Activated naive CD4-positive, alpha-beta T cell treated with anti-CD3 and anti-CD28 coated beads for 36 hours (primary cell): ENCODE results near the gene NLGN2. TPM values are rescaled to one million over a fixed set of nuclear protein-coding genes. Genes with fewer than 3 reads are reported as not detected.

Experiments used
- CTCF ChIA-PET: fragments of 350-600 bp; sonication (Branson Sonifier 250); formaldehyde crosslinking; loops from one replicate; lab custom pipeline; 2021; ENCODE audit warnings: antibody characterized with exemption; lab: Charles Lee
- DNase-seq: peaks from one replicate; pipeline ENCODE4 v3.0.0-alpha.2; 2020
- H3K27ac Mint-ChIP-seq: one replicate; pipeline ENCODE4 v1.8.0; 2021; ENCODE audit warnings: mild to moderate bottlenecking, mixed read lengths
- H3K27me3 Mint-ChIP-seq: one replicate; pipeline ENCODE4 v1.8.0; 2021; ENCODE audit warnings: low read depth, mixed read lengths
- H3K36me3 Mint-ChIP-seq: one replicate; pipeline ENCODE4 v1.8.0; 2021; ENCODE audit warnings: low read depth, mixed read lengths
- H3K4me1 Mint-ChIP-seq: one replicate; pipeline ENCODE4 v1.8.0; 2021; ENCODE audit warnings: low read depth, mixed read lengths
- H3K4me3 Mint-ChIP-seq: one replicate; pipeline ENCODE4 v1.8.0; 2021; ENCODE audit warnings: mild to moderate bottlenecking, moderate library complexity, mixed read lengths
- H3K9me3 Mint-ChIP-seq: one replicate; pipeline ENCODE4 v1.8.0; 2021; ENCODE audit warnings: mixed read lengths
- intact Hi-C: fragments of 100-400 bp; cut with micrococcal nuclease; formaldehyde crosslinking; loops from one replicate; pipeline ENCODE4 v1.15.1; 2023
- total RNA-seq, 2 experiments: library from RNA; stranded (reverse); gene quantifications; one replicate each; pipeline ENCODE4 v1.2.3, GENCODE V29; 2021

The NLGN2 gene
- total RNA-seq, 2 experiments from 2014 or later = 7.7 to 8.9 TPM

DNA sequence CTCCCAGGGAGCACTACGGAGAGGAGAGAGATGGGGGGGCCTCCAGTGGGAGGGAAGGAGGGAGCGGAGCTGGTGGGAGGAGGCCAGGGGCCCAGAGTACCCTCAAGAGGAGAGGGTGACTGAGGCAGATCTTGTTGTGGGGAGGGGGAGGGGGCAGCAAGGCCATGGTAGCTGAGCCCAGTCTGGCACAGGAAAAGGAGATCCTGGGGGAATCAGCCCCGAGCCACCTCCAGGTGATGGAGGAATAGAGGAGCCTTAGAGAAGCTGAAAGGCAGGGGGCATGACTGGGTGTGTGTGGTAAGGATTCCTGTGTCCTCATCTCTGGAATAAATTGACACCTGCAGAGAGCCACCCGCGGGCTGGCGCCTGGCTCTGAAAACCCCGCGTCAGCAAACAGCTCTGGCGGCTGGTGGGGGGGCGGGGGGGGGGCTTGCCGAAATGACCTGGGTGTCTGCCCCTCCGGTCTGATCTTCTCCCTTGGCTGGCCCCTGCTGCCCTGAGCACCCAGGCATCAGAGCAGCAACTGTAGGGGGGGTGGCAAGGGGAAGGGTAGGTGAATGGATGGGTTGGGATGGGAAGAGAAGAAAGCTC is 1.3 kb upstream of the NLGN2 start:
- peaks cover 2% of the 10 kb centered on the region for H3K27me3 Mint-ChIP-seq
- DNase-seq = no peak
- H3K9me3 Mint-ChIP-seq = no peaks in the 10 kb centered on the region
- peaks cover 4% of the 10 kb centered on the region for H3K36me3 Mint-ChIP-seq
- peak overlapping the region; percentile 72 for H3K4me3 Mint-ChIP-seq
- H3K4me1 Mint-ChIP-seq = peaks cover 19% of the 10 kb centered on the region
- H3K27ac Mint-ChIP-seq = peak overlapping the region; percentile 12
- CTCF ChIA-PET = interaction anchor here (1.1 kb wide), 1 partner anchor 51 kb away, joined by 3 read pairs; the partner anchor contains the start of gene TMEM95
- intact Hi-C loops = no loop called here

DNA sequence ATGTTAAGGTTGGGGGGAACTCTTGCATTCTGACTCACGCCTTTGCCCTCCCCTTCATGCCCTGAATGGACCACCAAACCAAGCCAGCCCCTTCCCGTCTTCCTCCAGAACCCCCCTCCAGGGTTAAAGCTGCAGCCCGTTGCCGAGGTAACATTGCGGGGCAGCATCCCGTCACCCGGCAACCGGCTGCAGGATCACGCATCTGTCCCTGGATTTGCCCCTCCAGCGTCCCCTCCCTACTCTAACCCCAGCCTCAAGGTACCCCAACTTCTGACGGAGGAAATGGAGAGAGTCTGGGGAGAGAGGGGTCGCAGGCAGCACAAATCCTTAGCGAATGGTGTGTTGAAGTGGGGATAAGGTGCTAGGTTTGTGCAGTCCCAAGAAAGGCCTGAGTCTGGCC is 563 bp upstream of the NLGN2 start:
- CTCF ChIA-PET = interaction anchor here (1.1 kb wide), 1 partner anchor 52 kb away, joined by 3 read pairs; the partner anchor contains the start of gene TMEM95
- H3K9me3 Mint-ChIP-seq = no peaks in the 10 kb centered on the region
- no peak overlapping the region for H3K27ac Mint-ChIP-seq
- H3K36me3 Mint-ChIP-seq = no peaks in the 10 kb centered on the region
- DNase-seq = no peak
- H3K4me1 Mint-ChIP-seq = peaks cover 19% of the 10 kb centered on the region
- intact Hi-C loops = no loop called here
- peaks cover 2% of the 10 kb centered on the region for H3K27me3 Mint-ChIP-seq
- no peak overlapping the region for H3K4me3 Mint-ChIP-seq

GRCh38 chr17:7408252-7408727 is 645 bp downstream of the NLGN2 start:
- Mint-ChIP-seq H3K27me3 (peaks cover 2% of the 10 kb centered on the region), H3K27ac (no peak overlapping the region), H3K4me3 (no peak overlapping the region), H3K36me3 (no peaks in the 10 kb centered on the region), H3K9me3 (no peaks in the 10 kb centered on the region), H3K4me1 (peaks cover 13% of the 10 kb centered on the region)
- intact Hi-C loops = no loop called here
- peak; percentile 41 for DNase-seq
- CTCF ChIA-PET = no interaction called here

- intact Hi-C loops = no loop called here
- Mint-ChIP-seq H3K4me1 (peaks cover 13% of the 10 kb centered on the region), H3K9me3 (no peaks in the 10 kb centered on the region), H3K4me3 (peak overlapping the region; percentile 13), H3K27me3 (peaks cover 2% of the 10 kb centered on the region), H3K27ac (no peak overlapping the region), H3K36me3 (no peaks in the 10 kb centered on the region)
- CTCF ChIA-PET = interaction anchor here (0.6 kb wide), 1 partner anchor 28 kb away, joined by 3 read pairs; no protein-coding TSS in a partner anchor
- DNase-seq = no peak
Measured at GRCh38 chr17:7408863-7409262, 1.2 kb downstream of the NLGN2 start.

DNA sequence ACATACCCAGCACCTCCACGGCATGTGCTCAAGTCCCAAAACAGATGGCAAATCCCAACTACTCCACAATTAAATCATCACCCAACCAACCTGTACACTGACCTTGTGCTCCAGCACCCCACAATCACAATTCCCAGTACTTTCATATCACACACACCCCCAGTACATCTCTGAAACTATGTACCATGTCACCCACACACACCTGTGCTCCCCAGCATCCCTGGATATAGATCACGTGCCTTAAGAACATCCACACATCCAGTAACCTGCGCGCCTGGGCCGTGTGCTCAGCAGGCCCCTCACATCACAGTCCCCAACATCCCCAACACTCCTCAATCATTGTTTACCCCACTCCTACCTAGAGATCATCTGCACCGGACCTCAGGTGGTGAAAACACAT is 2.1 kb downstream of the NLGN2 start:
- H3K36me3 Mint-ChIP-seq = no peaks in the 10 kb centered on the region
- H3K9me3 Mint-ChIP-seq = no peaks in the 10 kb centered on the region
- no peak overlapping the region for H3K27ac Mint-ChIP-seq
- peaks cover 2% of the 10 kb centered on the region for H3K27me3 Mint-ChIP-seq
- H3K4me3 Mint-ChIP-seq = no peak overlapping the region
- CTCF ChIA-PET = interaction anchor here (0.6 kb wide), 1 partner anchor 27 kb away, joined by 3 read pairs; no protein-coding TSS in a partner anchor
- H3K4me1 Mint-ChIP-seq = peaks cover 13% of the 10 kb centered on the region
- no peak for DNase-seq
- intact Hi-C loops = no loop called here

DNA sequence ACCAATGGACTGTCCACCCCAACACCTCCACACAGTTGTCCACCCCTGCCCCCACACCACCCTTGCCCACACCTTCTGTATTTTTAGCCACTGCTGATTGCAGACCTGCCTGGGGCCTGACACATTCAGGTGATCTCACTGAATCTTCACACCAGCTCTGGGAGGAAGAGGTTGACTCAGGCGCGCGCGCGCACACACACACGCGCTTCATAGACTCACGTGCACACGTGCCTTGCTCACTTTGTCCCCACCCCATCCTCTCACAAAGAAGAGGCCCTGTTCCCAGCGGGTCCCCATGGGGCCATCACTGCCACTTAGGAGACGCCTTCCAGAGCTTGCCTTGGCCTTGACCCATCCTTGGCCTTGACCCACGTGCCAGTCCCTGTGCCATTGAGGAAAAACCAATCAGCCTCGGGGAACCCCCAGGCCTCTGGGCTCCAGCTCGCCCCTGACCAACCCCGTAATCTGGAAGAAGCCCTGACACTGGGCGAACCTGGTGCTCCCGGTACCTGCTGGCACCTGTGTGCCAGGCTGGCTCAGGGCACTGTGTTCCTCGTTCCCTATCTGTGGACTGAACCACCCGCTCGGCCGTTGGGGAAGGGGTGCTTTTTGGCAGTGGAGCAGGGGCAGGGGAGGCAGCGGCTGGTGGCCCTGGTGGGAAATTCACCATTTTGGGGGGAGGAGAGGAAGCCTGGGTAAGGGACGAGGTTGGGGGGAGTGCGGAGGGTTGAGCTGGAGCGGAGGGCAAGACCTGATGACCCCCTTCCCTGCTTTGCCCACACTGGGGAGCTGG is 3.2 kb downstream of the NLGN2 start:
- Mint-ChIP-seq H3K36me3 (no peaks in the 10 kb centered on the region), H3K27ac (no peak overlapping the region), H3K27me3 (peaks cover 2% of the 10 kb centered on the region), H3K4me1 (peaks cover 9% of the 10 kb centered on the region), H3K9me3 (no peaks in the 10 kb centered on the region), H3K4me3 (no peak overlapping the region)
- CTCF ChIA-PET = no interaction called here
- no peak for DNase-seq
- intact Hi-C loops = no loop called here

DNA sequence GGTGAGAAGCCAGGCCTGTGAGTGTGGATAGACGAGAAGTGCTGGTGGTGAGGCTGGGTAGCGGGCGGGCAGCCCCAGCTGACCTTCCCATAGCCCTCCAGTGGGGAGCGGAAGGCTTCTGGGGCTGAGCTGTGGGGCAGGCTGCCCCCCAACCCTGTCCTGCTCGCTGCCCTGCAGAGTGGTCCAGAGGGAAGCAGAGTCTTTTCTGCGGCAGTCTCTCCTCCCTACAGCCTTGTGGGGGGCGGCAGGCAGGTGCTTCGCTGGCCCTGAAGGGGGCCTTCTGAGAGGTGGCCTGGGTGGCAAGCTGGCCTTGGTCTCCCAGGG is 3.7 kb downstream of the NLGN2 start:
- no peak for DNase-seq
- Mint-ChIP-seq H3K36me3 (no peaks in the 10 kb centered on the region), H3K27ac (no peak overlapping the region), H3K27me3 (no peaks in the 10 kb centered on the region), H3K9me3 (no peaks in the 10 kb centered on the region), H3K4me1 (peaks cover 5% of the 10 kb centered on the region), H3K4me3 (no peak overlapping the region)
- CTCF ChIA-PET = no interaction called here
- intact Hi-C loops = no loop called here

GRCh38 chr17:7413346-7413985 is 5.8 kb downstream of the NLGN2 start:
- CTCF ChIA-PET = interaction anchor here (1.4 kb wide), 1 partner anchor 23 kb away, joined by 4 read pairs; no protein-coding TSS in a partner anchor
- H3K27me3 Mint-ChIP-seq = no peaks in the 10 kb centered on the region

GRCh38 chr17:7414837-7415236 is 7.2 kb downstream of the NLGN2 start:
- H3K4me3 Mint-ChIP-seq = no peak overlapping the region
- no peak overlapping the region for H3K27ac Mint-ChIP-seq
- intact Hi-C loops = no loop called here
- DNase-seq = no peak
- no peaks in the 10 kb centered on the region for H3K27me3 Mint-ChIP-seq
- CTCF ChIA-PET = no interaction called here
- no peaks in the 10 kb centered on the region for H3K4me1 Mint-ChIP-seq
- H3K36me3 Mint-ChIP-seq = no peaks in the 10 kb centered on the region
- no peaks in the 10 kb centered on the region for H3K9me3 Mint-ChIP-seq

More at GRCh38 chr17:7413346-7413985, 5.8 kb downstream of the NLGN2 start:
- Mint-ChIP-seq H3K9me3 (no peaks in the 10 kb centered on the region), H3K4me1 (no peaks in the 10 kb centered on the region), H3K27ac (no peak overlapping the region), H3K4me3 (no peak overlapping the region), H3K36me3 (no peaks in the 10 kb centered on the region)
- intact Hi-C loops = no loop called here
- DNase-seq = no peak

GRCh38 chr17:7415784-7416183 is 8.1 kb downstream of the NLGN2 start:
- CTCF ChIA-PET = no interaction called here
- H3K4me3 Mint-ChIP-seq = no peak overlapping the region
- no peaks in the 10 kb centered on the region for H3K36me3 Mint-ChIP-seq
- intact Hi-C loops = no loop called here
- no peaks in the 10 kb centered on the region for H3K27me3 Mint-ChIP-seq
- DNase-seq = no peak
- H3K9me3 Mint-ChIP-seq = no peaks in the 10 kb centered on the region
- H3K4me1 Mint-ChIP-seq = no peaks in the 10 kb centered on the region
- no peak overlapping the region for H3K27ac Mint-ChIP-seq

GRCh38 chr17:7416323-7416722 is 8.7 kb downstream of the NLGN2 start:
- Mint-ChIP-seq H3K27me3 (no peaks in the 10 kb centered on the region), H3K36me3 (no peaks in the 10 kb centered on the region), H3K4me3 (no peak overlapping the region), H3K9me3 (no peaks in the 10 kb centered on the region), H3K4me1 (no peaks in the 10 kb centered on the region), H3K27ac (no peak overlapping the region)
- CTCF ChIA-PET = no interaction called here
- DNase-seq = no peak
- intact Hi-C loops = no loop called here

DNA sequence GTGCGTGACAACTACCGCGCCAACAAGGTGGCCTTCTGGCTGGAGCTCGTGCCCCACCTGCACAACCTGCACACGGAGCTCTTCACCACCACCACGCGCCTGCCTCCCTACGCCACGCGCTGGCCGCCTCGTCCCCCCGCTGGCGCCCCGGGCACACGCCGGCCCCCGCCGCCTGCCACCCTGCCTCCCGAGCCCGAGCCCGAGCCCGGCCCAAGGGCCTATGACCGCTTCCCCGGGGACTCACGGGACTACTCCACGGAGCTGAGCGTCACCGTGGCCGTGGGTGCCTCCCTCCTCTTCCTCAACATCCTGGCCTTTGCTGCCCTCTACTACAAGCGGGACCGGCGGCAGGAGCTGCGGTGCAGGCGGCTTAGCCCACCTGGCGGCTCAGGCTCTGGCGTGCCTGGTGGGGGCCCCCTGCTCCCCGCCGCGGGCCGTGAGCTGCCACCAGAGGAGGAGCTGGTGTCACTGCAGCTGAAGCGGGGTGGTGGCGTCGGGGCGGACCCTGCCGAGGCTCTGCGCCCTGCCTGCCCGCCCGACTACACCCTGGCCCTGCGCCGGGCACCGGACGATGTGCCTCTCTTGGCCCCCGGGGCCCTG is 9.5 kb downstream of the NLGN2 start:
- Mint-ChIP-seq H3K36me3 (no peaks in the 10 kb centered on the region), H3K27me3 (no peaks in the 10 kb centered on the region), H3K9me3 (no peaks in the 10 kb centered on the region), H3K27ac (no peak overlapping the region), H3K4me1 (no peaks in the 10 kb centered on the region), H3K4me3 (no peak overlapping the region)
- CTCF ChIA-PET = no interaction called here
- no peak for DNase-seq
- intact Hi-C loops = no loop called here
